ENCODE results near the gene TNXB.
"Not testable (repeated sequence)": the region's sequence is repeated elsewhere in the genome, so short reads cannot be mapped to it uniquely, and the experiment has no call there.

GRCh38 chr6:32068315-32068714 is 40.8 kb downstream of the TNXB start:
- TF ChIP-seq POLR2A, CTCF (IDR thresholded peaks at IDR 0.05): not testable (repeated sequence)
